ENCODE measurements around the gene OR4D6. TPM values are rescaled to one million over a fixed set of nuclear protein-coding genes. Genes with fewer than 3 reads are reported as not detected.

OR4D6 gene
- total RNA-seq, 1 donor from 2014 or later, result not detected

- Histone ChIP-seq H3K27me3 (ENCODE audit: insufficient read depth, low read length) (no peaks in the 10 kb centered on the region), H3K36me3 (ENCODE audit: insufficient read depth, low read length) (no peaks in the 10 kb centered on the region), H3K4me1 (ENCODE audit: insufficient read depth, low read length) (no peaks in the 10 kb centered on the region), H4K20me1 (ENCODE audit: insufficient read depth, low read length) (no peaks in the 10 kb centered on the region), H3K9ac (ENCODE audit: low read length) (no peak overlapping the region), H3K4me2 (ENCODE audit: low read length) (no peak overlapping the region), H3K9me3 (ENCODE audit: insufficient read depth, low read depth, low read length) (no peaks in the 10 kb centered on the region), H3K4me3 (ENCODE audit: insufficient read depth, low read depth, low read length) (no peak overlapping the region), H3K79me2 (ENCODE audit: insufficient read depth, low read length) (no peaks in the 10 kb centered on the region), H2AFZ (ENCODE audit: low read depth, low read length) (no peak overlapping the region), H3K27ac (ENCODE audit: low read depth, low read length) (no peak overlapping the region)
- no peaks in the 10 kb centered on the region for H3K4me1 Mint-ChIP-seq (ENCODE audit: low read depth, unreplicated experiment)
- H3K4me3 Mint-ChIP-seq (ENCODE audit: unreplicated experiment), result no peak overlapping the region
- peaks cover 3% of the 10 kb centered on the region for H3K27me3 Mint-ChIP-seq (ENCODE audit: low read depth, unreplicated experiment)
- DNase-seq (ENCODE audit: low read depth), result no peak
- FAIRE-seq, result no peak
- no peaks in the 10 kb centered on the region for H3K9me3 Mint-ChIP-seq (ENCODE audit: unreplicated experiment)
- no peak overlapping the region for H3K27ac Mint-ChIP-seq (ENCODE audit: unreplicated experiment)
- H3K36me3 Mint-ChIP-seq (ENCODE audit: low read depth, unreplicated experiment), result no peaks in the 10 kb centered on the region
- TF ChIP-seq, protein P1, sequence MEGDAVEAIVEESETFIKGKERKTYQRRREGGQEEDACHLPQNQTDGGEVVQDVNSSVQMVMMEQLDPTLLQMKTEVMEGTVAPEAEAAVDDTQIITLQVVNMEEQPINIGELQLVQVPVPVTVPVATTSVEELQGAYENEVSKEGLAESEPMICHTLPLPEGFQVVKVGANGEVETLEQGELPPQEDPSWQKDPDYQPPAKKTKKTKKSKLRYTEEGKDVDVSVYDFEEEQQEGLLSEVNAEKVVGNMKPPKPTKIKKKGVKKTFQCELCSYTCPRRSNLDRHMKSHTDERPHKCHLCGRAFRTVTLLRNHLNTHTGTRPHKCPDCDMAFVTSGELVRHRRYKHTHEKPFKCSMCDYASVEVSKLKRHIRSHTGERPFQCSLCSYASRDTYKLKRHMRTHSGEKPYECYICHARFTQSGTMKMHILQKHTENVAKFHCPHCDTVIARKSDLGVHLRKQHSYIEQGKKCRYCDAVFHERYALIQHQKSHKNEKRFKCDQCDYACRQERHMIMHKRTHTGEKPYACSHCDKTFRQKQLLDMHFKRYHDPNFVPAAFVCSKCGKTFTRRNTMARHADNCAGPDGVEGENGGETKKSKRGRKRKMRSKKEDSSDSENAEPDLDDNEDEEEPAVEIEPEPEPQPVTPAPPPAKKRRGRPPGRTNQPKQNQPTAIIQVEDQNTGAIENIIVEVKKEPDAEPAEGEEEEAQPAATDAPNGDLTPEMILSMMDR (IDR thresholded peaks at IDR 0.05; ENCODE audit: insufficient read depth, low read depth, low read length), result no peak
- TF ChIP-seq EZH2 (IDR thresholded peaks at IDR 0.05; ENCODE audit: insufficient read depth, low read length), result no peak
Measured at GRCh38 chr11:59475176-59475575, 18.4 kb downstream of the OR4D6 start.

DNA sequence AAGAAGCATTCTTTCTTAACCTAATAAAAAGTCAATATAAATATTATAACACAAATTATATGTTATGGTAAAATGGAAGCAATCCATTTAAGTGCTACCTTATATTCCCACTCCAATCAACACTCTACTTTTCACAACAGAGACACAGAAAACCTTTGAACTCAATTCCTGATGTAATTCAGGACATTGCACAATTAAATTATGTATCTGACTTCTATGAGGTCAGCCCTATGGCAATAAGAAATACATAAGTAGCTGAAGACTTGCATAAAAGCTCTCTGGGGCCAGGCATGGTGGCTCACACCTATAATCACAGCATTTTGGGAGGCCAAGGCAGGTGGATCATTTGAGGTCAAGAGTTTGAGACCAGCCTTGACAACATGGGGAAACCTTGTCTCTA is 23.1 kb downstream of the OR4D6 start:
- no peak overlapping the region for H3K4me3 Mint-ChIP-seq (ENCODE audit: unreplicated experiment)
- H3K9me3 Mint-ChIP-seq (ENCODE audit: unreplicated experiment), result no peaks in the 10 kb centered on the region
- Histone ChIP-seq H3K9me3 (ENCODE audit: insufficient read depth, low read depth, low read length) (no peaks in the 10 kb centered on the region), H3K79me2 (ENCODE audit: insufficient read depth, low read length) (no peaks in the 10 kb centered on the region), H3K27me3 (ENCODE audit: insufficient read depth, low read length) (no peaks in the 10 kb centered on the region), H3K27ac (ENCODE audit: low read depth, low read length) (no peak overlapping the region), H3K4me3 (ENCODE audit: insufficient read depth, low read depth, low read length) (no peak overlapping the region), H3K9ac (ENCODE audit: low read length) (no peak overlapping the region), H4K20me1 (ENCODE audit: insufficient read depth, low read length) (no peaks in the 10 kb centered on the region), H3K4me1 (ENCODE audit: insufficient read depth, low read length) (no peaks in the 10 kb centered on the region), H2AFZ (ENCODE audit: low read depth, low read length) (no peak overlapping the region), H3K36me3 (ENCODE audit: insufficient read depth, low read length) (no peaks in the 10 kb centered on the region), H3K4me2 (ENCODE audit: low read length) (no peak overlapping the region)
- no peak overlapping the region for H3K27ac Mint-ChIP-seq (ENCODE audit: unreplicated experiment)
- no peak for FAIRE-seq
- no peak for TF ChIP-seq EZH2 (IDR thresholded peaks at IDR 0.05; ENCODE audit: insufficient read depth, low read length)
- TF ChIP-seq, protein P1 (IDR thresholded peaks at IDR 0.05; ENCODE audit: insufficient read depth, low read depth, low read length), result no peak
- no peaks in the 10 kb centered on the region for H3K4me1 Mint-ChIP-seq (ENCODE audit: low read depth, unreplicated experiment)
- no peak for DNase-seq (ENCODE audit: low read depth)
- H3K27me3 Mint-ChIP-seq (ENCODE audit: low read depth, unreplicated experiment), result peaks cover 3% of the 10 kb centered on the region
- H3K36me3 Mint-ChIP-seq (ENCODE audit: low read depth, unreplicated experiment), result no peaks in the 10 kb centered on the region

GRCh38 chr11:59480359-59480758 is 23.6 kb downstream of the OR4D6 start:
- no peak overlapping the region for H3K27ac ChIP-seq (ENCODE audit: low read depth, low read length)
- Mint-ChIP-seq H3K4me1 (ENCODE audit: low read depth, unreplicated experiment) (no peaks in the 10 kb centered on the region), H3K27me3 (ENCODE audit: low read depth, unreplicated experiment) (peaks cover 3% of the 10 kb centered on the region), H3K9me3 (ENCODE audit: unreplicated experiment) (no peaks in the 10 kb centered on the region), H3K27ac (ENCODE audit: unreplicated experiment) (no peak overlapping the region), H3K36me3 (ENCODE audit: low read depth, unreplicated experiment) (no peaks in the 10 kb centered on the region), H3K4me3 (ENCODE audit: unreplicated experiment) (no peak overlapping the region)
- H3K4me3 ChIP-seq (ENCODE audit: insufficient read depth, low read depth, low read length), result no peak overlapping the region
- H3K27me3 ChIP-seq (ENCODE audit: insufficient read depth, low read length), result no peaks in the 10 kb centered on the region
- FAIRE-seq (no peak), DNase-seq (ENCODE audit: low read depth) (no peak)
- H3K9ac ChIP-seq (ENCODE audit: low read length), result no peak overlapping the region
- no peaks in the 10 kb centered on the region for H4K20me1 ChIP-seq (ENCODE audit: insufficient read depth, low read length)
- TF ChIP-seq, protein P1 (IDR thresholded peaks at IDR 0.05; ENCODE audit: insufficient read depth, low read depth, low read length), result no peak
- TF ChIP-seq EZH2 (IDR thresholded peaks at IDR 0.05; ENCODE audit: insufficient read depth, low read length), result no peak
- H2AFZ ChIP-seq (ENCODE audit: low read depth, low read length), result no peak overlapping the region
- no peaks in the 10 kb centered on the region for H3K79me2 ChIP-seq (ENCODE audit: insufficient read depth, low read length)
- no peaks in the 10 kb centered on the region for H3K36me3 ChIP-seq (ENCODE audit: insufficient read depth, low read length)
- H3K9me3 ChIP-seq (ENCODE audit: insufficient read depth, low read depth, low read length), result no peaks in the 10 kb centered on the region
- no peaks in the 10 kb centered on the region for H3K4me1 ChIP-seq (ENCODE audit: insufficient read depth, low read length)
- no peak overlapping the region for H3K4me2 ChIP-seq (ENCODE audit: low read length)
